H1 (cell line): ENCODE results near the gene TCF4. TPM values are rescaled to one million over a fixed set of nuclear protein-coding genes. Genes with fewer than 3 reads are reported as not detected.

ENCODE experiments used
- CHD2 ChIP-seq: IDR thresholded peaks from 2 replicates; pipeline ENCODE4 v1.6.1; 2012; ENCODE audit warnings: low read length, improper control_type of control experiment
- GTF2F1 ChIP-seq: IDR thresholded peaks from 2 replicates; pipeline ENCODE4 v1.6.1; 2012; ENCODE audit warnings: low read depth, low read length, improper control_type of control experiment, borderline replicate concordance
- MAFK ChIP-seq: IDR thresholded peaks from 2 replicates; pipeline ENCODE4 v1.6.1; 2012; ENCODE audit warnings: low read depth, mild to moderate bottlenecking, improper control_type of control experiment, low read length
- NANOG ChIP-seq: IDR thresholded peaks from 2 replicates; pipeline ENCODE4 v1.6.1; 2011; ENCODE audit warnings: low read length, low read depth, mild to moderate bottlenecking, inconsistent platforms; ENCODE audit not compliant: insufficient read depth, poor library complexity, severe bottlenecking
- POLR2A ChIP-seq, 2 experiments: IDR thresholded peaks; 1 replicate in 1 of 2; 2 replicates in 1 of 2; pipeline ENCODE4 v1.6.1; 2011; ENCODE audit warnings: low read depth in 2 of 2, low read length in 2 of 2, mild to moderate bottlenecking in 2 of 2; ENCODE audit errors: control extremely low read depth in 1 of 2
- RFX5 ChIP-seq: IDR thresholded peaks from 2 replicates; pipeline ENCODE4 v1.6.1; 2011; ENCODE audit warnings: low read depth, low read length, improper control_type of control experiment, borderline replicate concordance
- RXRA ChIP-seq: IDR thresholded peaks from 2 replicates; pipeline ENCODE4 v1.6.1; 2011; ENCODE audit warnings: low read depth, mild to moderate bottlenecking, low read length, moderate library complexity; ENCODE audit not compliant: insufficient read depth
- polyA plus RNA-seq, 7 experiments: library from polyadenylated mRNA; depleted of rRNA in 3 of 7; stranded (reverse) in 5 of 7; unstranded in 2 of 7; fragments of >200 nt in 5 of 7; fragments of 200-250 nt in 2 of 7; gene quantifications; 1 replicate in 5 of 7; 2 replicates in 1 of 7; 4 replicates in 1 of 7; pipeline versions ENCODE4 v1.2.1 to v1.2.3, GENCODE V29; 2011 to 2013; ENCODE audit warnings: missing spikeins in 2 of 7, mixed read lengths in 2 of 7
- total RNA-seq: library from RNA; stranded (reverse); fragmentation: NEBNext Ultra II Directional; extraction: Animal tissue kit (Norgen Biotek cat#: 25700); gene quantifications from 2 replicates; pipeline ENCODE4 v1.2.1, GENCODE V29; 2021
- TF ChIP-seq, protein P1 (sequence below): fragments of 300-600 bp; sonication (generic); IDR thresholded peaks from 2 replicates; pipeline ENCODE4 v1.7.1; 2012; ENCODE audit warnings: low read length, moderate library complexity, mild to moderate bottlenecking, inconsistent platforms; ENCODE audit not compliant: insufficient replicate concordance

Gene TCF4
- total and polyA plus RNA-seq, 2 of the 8 experiments (the other 6 are each of a cell fraction or from before 2014, with no cell fraction given): 59.3 to 118 TPM

DNA sequence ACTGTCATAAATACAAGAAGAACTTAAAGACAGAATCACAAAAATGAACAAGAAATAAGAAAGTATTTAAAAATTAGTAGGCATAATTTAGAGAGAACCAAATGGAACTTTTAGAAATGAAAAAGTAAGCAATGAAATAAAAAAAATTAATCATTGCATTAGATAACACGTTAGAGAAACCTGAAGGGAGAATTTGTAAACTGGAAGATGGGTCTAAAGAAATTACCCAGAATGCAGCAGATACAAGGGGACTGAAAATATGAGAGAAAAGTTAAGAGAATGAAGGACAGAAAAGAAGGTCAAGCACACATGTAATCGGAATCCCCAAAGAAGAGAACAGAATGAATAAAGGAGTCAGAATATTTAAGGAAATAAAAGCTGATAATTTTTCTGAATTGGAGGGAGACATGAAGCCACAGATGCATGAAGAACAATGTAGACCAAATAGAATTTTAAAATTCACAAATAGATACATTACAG lies 21.5 kb downstream of the TCF4 start (continued):
- TF ChIP-seq GTF2F1 (no peak), CHD2 (no peak), RFX5 (no peak), RXRA (no peak), NANOG (no peak), POLR2A (IDR thresholded peaks at IDR 0.05; ENCODE audit: control extremely low read depth in 1 of 2, low read depth in 2 of 2, low read length in 2 of 2) (no peak), MAFK (no peak)
- TF ChIP-seq, protein P1, sequence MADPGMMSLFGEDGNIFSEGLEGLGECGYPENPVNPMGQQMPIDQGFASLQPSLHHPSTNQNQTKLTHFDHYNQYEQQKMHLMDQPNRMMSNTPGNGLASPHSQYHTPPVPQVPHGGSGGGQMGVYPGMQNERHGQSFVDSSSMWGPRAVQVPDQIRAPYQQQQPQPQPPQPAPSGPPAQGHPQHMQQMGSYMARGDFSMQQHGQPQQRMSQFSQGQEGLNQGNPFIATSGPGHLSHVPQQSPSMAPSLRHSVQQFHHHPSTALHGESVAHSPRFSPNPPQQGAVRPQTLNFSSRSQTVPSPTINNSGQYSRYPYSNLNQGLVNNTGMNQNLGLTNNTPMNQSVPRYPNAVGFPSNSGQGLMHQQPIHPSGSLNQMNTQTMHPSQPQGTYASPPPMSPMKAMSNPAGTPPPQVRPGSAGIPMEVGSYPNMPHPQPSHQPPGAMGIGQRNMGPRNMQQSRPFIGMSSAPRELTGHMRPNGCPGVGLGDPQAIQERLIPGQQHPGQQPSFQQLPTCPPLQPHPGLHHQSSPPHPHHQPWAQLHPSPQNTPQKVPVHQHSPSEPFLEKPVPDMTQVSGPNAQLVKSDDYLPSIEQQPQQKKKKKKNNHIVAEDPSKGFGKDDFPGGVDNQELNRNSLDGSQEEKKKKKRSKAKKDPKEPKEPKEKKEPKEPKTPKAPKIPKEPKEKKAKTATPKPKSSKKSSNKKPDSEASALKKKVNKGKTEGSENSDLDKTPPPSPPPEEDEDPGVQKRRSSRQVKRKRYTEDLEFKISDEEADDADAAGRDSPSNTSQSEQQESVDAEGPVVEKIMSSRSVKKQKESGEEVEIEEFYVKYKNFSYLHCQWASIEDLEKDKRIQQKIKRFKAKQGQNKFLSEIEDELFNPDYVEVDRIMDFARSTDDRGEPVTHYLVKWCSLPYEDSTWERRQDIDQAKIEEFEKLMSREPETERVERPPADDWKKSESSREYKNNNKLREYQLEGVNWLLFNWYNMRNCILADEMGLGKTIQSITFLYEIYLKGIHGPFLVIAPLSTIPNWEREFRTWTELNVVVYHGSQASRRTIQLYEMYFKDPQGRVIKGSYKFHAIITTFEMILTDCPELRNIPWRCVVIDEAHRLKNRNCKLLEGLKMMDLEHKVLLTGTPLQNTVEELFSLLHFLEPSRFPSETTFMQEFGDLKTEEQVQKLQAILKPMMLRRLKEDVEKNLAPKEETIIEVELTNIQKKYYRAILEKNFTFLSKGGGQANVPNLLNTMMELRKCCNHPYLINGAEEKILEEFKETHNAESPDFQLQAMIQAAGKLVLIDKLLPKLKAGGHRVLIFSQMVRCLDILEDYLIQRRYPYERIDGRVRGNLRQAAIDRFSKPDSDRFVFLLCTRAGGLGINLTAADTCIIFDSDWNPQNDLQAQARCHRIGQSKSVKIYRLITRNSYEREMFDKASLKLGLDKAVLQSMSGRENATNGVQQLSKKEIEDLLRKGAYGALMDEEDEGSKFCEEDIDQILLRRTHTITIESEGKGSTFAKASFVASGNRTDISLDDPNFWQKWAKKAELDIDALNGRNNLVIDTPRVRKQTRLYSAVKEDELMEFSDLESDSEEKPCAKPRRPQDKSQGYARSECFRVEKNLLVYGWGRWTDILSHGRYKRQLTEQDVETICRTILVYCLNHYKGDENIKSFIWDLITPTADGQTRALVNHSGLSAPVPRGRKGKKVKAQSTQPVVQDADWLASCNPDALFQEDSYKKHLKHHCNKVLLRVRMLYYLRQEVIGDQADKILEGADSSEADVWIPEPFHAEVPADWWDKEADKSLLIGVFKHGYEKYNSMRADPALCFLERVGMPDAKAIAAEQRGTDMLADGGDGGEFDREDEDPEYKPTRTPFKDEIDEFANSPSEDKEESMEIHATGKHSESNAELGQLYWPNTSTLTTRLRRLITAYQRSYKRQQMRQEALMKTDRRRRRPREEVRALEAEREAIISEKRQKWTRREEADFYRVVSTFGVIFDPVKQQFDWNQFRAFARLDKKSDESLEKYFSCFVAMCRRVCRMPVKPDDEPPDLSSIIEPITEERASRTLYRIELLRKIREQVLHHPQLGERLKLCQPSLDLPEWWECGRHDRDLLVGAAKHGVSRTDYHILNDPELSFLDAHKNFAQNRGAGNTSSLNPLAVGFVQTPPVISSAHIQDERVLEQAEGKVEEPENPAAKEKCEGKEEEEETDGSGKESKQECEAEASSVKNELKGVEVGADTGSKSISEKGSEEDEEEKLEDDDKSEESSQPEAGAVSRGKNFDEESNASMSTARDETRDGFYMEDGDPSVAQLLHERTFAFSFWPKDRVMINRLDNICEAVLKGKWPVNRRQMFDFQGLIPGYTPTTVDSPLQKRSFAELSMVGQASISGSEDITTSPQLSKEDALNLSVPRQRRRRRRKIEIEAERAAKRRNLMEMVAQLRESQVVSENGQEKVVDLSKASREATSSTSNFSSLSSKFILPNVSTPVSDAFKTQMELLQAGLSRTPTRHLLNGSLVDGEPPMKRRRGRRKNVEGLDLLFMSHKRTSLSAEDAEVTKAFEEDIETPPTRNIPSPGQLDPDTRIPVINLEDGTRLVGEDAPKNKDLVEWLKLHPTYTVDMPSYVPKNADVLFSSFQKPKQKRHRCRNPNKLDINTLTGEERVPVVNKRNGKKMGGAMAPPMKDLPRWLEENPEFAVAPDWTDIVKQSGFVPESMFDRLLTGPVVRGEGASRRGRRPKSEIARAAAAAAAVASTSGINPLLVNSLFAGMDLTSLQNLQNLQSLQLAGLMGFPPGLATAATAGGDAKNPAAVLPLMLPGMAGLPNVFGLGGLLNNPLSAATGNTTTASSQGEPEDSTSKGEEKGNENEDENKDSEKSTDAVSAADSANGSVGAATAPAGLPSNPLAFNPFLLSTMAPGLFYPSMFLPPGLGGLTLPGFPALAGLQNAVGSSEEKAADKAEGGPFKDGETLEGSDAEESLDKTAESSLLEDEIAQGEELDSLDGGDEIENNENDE: no peak
- TF ChIP-seq, all 59 proteins: peak for 0
